PC-3 (cell line): Measurements from ENCODE around the gene KDM6B. TPM values are rescaled to one million over a fixed set of nuclear protein-coding genes. Genes with fewer than 3 reads are reported as not detected.

Experiments
- ATAC-seq: fragments of 200-7000 bp; cut with Tn5 transposase; 2 replicates; pipeline ENCODE4 v1.9.1; 2020; ENCODE audit warnings: mild to moderate bottlenecking, moderate library complexity
- BruUV-seq: library from RNA; stranded (reverse); fragments of 400-500 nt; replicated peaks from 2 replicates; lab custom pipeline; 2021; lab: Mats Ljungman, UMichigan
- CTCF ChIA-PET: fragments of 300-600 bp; sonication (Branson Sonifier 250); formaldehyde crosslinking; loops from one replicate; lab custom pipeline; 2022; ENCODE audit warnings: antibody characterized with exemption; lab: Charles Lee
- POLR2A ChIA-PET: fragments of 300-600 bp; sonication (Branson Sonifier 250); formaldehyde crosslinking; loops from one replicate; lab custom pipeline; 2022; ENCODE audit warnings: antibody characterized with exemption; ENCODE audit not compliant: unreplicated experiment; lab: Charles Lee
- DNase-seq: peaks from one replicate; pipeline ENCODE4 v3.0.0-alpha.2; 2015
- H2AFZ ChIP-seq: fragments of 300-600 bp; sonication (generic); 2 replicates; pipeline ENCODE4 v1.6.0; 2016; ENCODE audit warnings: antibody characterized with exemption, low read length
- H3F3A ChIP-seq: fragments of 300-600 bp; sonication (generic); one replicate; pipeline ENCODE4 v1.6.0; 2017; ENCODE audit warnings: antibody characterized with exemption, low read length, control low read depth, mild to moderate bottlenecking; ENCODE audit not compliant: unreplicated experiment
- H3K27ac ChIP-seq: fragments of 300-600 bp; sonication (generic); 2 replicates; pipeline ENCODE4 v1.5.1; 2016; ENCODE audit warnings: mild to moderate bottlenecking, low read length
- H3K27me3 ChIP-seq: fragments of 300-600 bp; sonication (generic); 2 replicates; pipeline ENCODE4 v1.6.1; 2016; ENCODE audit warnings: low read length, mixed read lengths
- H3K36me3 ChIP-seq: fragments of 300-600 bp; sonication (generic); 2 replicates; pipeline ENCODE4 v1.6.1; 2016; ENCODE audit warnings: low read depth, mixed run types, low read length, mixed read lengths
- H3K4me1 ChIP-seq: fragments of 300-600 bp; sonication (generic); 2 replicates; pipeline ENCODE4 v1.5.1; 2016; ENCODE audit warnings: low read length; ENCODE audit not compliant: insufficient read depth
- H3K4me2 ChIP-seq: fragments of 300-600 bp; sonication (generic); 2 replicates; pipeline ENCODE4 v1.6.0; 2016; ENCODE audit warnings: low read length
- H3K4me3 ChIP-seq: fragments of 300-600 bp; sonication (generic); 2 replicates; pipeline ENCODE4 v1.5.1; 2016; ENCODE audit warnings: mild to moderate bottlenecking, low read length, mixed read lengths
- H3K79me2 ChIP-seq: fragments of 300-600 bp; sonication (generic); 2 replicates; pipeline ENCODE4 v1.6.1; 2017; ENCODE audit warnings: low read length, mixed read lengths
- H3K9ac ChIP-seq: fragments of 300-600 bp; sonication (generic); 2 replicates; pipeline ENCODE4 v1.6.0; 2016; ENCODE audit warnings: mild to moderate bottlenecking, low read length
- H3K9me2 ChIP-seq: fragments of 300-600 bp; sonication (generic); replicated peaks from 2 replicates; pipeline ENCODE4 v1.6.1; 2016; ENCODE audit warnings: mixed run types, low read length, mixed read lengths
- H3K9me3 ChIP-seq: fragments of 300-600 bp; sonication (generic); 2 replicates; pipeline ENCODE4 v1.6.1; 2016; ENCODE audit warnings: low read length, mixed read lengths
- H4K20me1 ChIP-seq: fragments of 300-600 bp; sonication (generic); 2 replicates; pipeline ENCODE4 v1.6.1; 2016; ENCODE audit warnings: low read length, mixed read lengths
- EZH2 ChIP-seq: fragments of 300-600 bp; sonication (generic); IDR thresholded peaks from one replicate; pipeline ENCODE4 v1.6.1; 2017; ENCODE audit warnings: antibody characterized with exemption, mild to moderate bottlenecking, low read length; ENCODE audit not compliant: unreplicated experiment
- EZH2phosphoT487 ChIP-seq: fragments of 300-600 bp; sonication (generic); IDR thresholded peaks from 2 replicates; pipeline ENCODE4 v1.6.1; 2018; ENCODE audit warnings: mild to moderate bottlenecking, antibody characterized with exemption, low read length, borderline replicate concordance
- intact Hi-C: fragments of 100-400 bp; cut with micrococcal nuclease; formaldehyde crosslinking; loops from 2 replicates; pipeline ENCODE4 v1.9.0; 2023
- total RNA-seq: library from RNA; depleted of rRNA; stranded (reverse); fragments of >200 nt; gene quantifications from 2 replicates; pipeline ENCODE4 v1.2.3, GENCODE V29; 2014
- TF ChIP-seq, protein P1 (sequence below): fragments of 300-600 bp; sonication (generic); conservative IDR thresholded peaks from 2 replicates; pipeline ENCODE4 v1.5.1; 2017; ENCODE audit warnings: antibody characterized with exemption, low read depth, mild to moderate bottlenecking, low read length

Gene KDM6B
- total RNA-seq, 1 experiment from 2014 or later = 3.2 TPM

DNA sequence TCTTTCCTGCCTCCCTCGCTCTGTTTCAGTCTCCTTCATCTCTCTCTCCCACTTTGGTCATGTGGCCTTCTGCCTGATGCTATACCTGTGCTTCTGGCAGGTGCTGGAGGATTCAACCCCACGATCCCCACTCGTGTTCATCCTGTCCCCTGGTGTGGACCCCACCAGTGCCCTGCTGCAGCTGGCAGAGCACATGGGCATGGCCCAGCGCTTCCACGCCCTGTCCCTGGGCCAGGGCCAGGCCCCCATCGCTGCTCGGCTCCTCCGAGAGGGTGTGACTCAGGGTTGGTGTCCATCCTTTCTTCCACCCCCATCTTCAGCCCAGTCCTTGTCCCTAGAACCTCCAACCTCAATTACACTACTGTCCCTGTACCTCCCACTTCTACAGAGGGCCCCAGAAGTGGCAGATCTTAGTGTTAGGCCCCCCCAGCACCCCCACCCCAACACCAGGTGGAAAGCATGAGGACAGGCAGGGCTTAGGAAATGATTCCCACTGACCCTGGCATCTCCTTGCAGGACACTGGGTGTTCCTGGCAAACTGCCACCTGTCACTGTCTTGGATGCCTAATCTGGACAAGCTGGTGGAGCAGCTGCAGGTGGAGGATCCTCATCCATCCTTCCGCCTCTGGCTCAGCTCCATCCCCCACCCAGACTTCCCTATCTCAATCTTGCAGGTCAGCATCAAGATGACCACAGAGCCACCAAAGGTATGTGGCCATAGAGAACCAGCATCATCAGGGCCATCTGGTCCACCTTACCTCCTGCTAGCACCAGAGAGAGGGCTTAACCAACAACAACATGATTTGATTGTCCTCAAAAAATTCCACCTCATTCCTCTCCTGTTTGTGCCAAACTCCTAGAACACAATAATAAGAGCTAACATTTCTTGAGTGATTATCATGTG, 9.7 kb upstream of the KDM6B start:
- ATAC-seq (no peak), DNase-seq (no peak)
- H3K27me3 ChIP-seq = no peaks in the 10 kb centered on the region
- H3K36me3 ChIP-seq = no peaks in the 10 kb centered on the region
- H3K9ac ChIP-seq = no peak overlapping the region
- CTCF ChIA-PET = interaction anchor here (0.7 to 1.1 kb wide), 3 partner anchors 21 to 33 kb away, joined by 3 read pairs; partner anchors contain the start of gene NAA38
- TF ChIP-seq EZH2phosphoT487 (no peak), EZH2 (no peak)
- TF ChIP-seq, protein P1, sequence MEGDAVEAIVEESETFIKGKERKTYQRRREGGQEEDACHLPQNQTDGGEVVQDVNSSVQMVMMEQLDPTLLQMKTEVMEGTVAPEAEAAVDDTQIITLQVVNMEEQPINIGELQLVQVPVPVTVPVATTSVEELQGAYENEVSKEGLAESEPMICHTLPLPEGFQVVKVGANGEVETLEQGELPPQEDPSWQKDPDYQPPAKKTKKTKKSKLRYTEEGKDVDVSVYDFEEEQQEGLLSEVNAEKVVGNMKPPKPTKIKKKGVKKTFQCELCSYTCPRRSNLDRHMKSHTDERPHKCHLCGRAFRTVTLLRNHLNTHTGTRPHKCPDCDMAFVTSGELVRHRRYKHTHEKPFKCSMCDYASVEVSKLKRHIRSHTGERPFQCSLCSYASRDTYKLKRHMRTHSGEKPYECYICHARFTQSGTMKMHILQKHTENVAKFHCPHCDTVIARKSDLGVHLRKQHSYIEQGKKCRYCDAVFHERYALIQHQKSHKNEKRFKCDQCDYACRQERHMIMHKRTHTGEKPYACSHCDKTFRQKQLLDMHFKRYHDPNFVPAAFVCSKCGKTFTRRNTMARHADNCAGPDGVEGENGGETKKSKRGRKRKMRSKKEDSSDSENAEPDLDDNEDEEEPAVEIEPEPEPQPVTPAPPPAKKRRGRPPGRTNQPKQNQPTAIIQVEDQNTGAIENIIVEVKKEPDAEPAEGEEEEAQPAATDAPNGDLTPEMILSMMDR = no peak
- no peaks in the 10 kb centered on the region for H3K9me3 ChIP-seq
- no peak overlapping the region for H2AFZ ChIP-seq
- H3K27ac ChIP-seq = no peak overlapping the region
- H3K9me2 ChIP-seq = no peaks in the 10 kb centered on the region
- H3F3A ChIP-seq = no peaks in the 10 kb centered on the region
- H4K20me1 ChIP-seq = no peaks in the 10 kb centered on the region
- no peak overlapping the region for H3K4me2 ChIP-seq
- H3K79me2 ChIP-seq = no peaks in the 10 kb centered on the region
- intact Hi-C loops = loop anchor here (5.0 kb wide), 1 partner anchor 77 kb away; no protein-coding TSS in a partner anchor
- H3K4me3 ChIP-seq = no peak overlapping the region
- H3K4me1 ChIP-seq = no peaks in the 10 kb centered on the region
- POLR2A ChIA-PET = interaction anchor here (0.5 kb wide), 1 partner anchor 86 kb away, joined by 3 read pairs; no protein-coding TSS in a partner anchor
- BruUV-seq = no TSS peak

DNA sequence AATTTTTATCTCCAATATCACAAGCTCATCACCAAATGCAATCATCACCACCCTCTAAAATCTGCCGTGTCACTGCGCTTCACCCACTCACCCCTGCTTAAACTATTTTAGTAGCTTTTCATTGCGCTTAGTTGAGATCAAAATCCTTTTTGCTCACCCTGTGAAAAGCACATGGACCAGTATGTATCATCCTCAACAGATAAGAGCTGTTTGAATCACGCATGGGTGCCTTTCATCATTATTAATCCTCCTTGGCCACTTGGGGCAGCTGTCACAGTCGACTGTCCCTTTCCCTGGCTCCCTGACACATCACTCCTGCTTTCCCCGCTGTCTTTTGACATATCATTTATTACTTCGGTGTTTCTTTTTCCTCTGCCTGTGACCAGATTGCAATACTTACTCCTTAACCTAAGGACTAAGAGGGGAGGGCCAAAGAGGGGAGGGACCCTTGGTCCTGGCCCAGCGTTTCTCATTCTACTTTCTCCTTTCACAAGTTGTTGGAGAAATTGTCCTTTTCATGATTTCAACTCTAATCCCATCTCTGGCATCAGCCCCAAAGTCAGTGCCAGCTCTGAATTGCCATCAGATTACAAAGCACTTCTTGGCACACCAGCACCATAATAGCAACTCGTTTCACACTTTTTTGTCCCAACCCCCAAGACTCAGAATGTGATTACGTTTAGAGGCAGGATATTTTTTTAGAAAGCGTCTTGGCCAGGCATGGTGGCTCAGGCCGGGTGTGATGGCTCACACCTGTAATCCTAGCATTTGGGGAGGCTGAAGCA, 8.6 kb upstream of the KDM6B start:
- CTCF ChIA-PET = interaction anchor here (0.7 to 1.1 kb wide), 5 partner anchors 19 to 164 kb away, joined by 3 to 4 read pairs (median 3); partner anchors contain the start of gene NAA38
- H3K27me3 ChIP-seq = no peaks in the 10 kb centered on the region
- BruUV-seq = no TSS peak
- no peaks in the 10 kb centered on the region for H3K9me3 ChIP-seq
- no peaks in the 10 kb centered on the region for H3K4me1 ChIP-seq
- H3K79me2 ChIP-seq = no peaks in the 10 kb centered on the region
- POLR2A ChIA-PET = interaction anchor here (0.5 kb wide), 1 partner anchor 87 kb away, joined by 3 read pairs; no protein-coding TSS in a partner anchor
- DNase-seq (peak; percentile 11), ATAC-seq (peak; percentile 33; the same call in 1 of the 2 replicates)
- H3F3A ChIP-seq = no peaks in the 10 kb centered on the region
- no peak overlapping the region for H3K4me2 ChIP-seq
- no peaks in the 10 kb centered on the region for H4K20me1 ChIP-seq
- peak overlapping the region; percentile 33; the same call in 1 of the 2 replicates for H2AFZ ChIP-seq
- no peak overlapping the region for H3K9ac ChIP-seq
- no peaks in the 10 kb centered on the region for H3K36me3 ChIP-seq
- H3K9me2 ChIP-seq = no peaks in the 10 kb centered on the region
- no peak overlapping the region for H3K27ac ChIP-seq
- intact Hi-C loops = no loop called here
- no peak overlapping the region for H3K4me3 ChIP-seq
- TF ChIP-seq EZH2phosphoT487 = no peak
- TF ChIP-seq, protein P1 = 0 out of 2 replicates have a peak, but pooled peaks have one; percentile 29
